Mesenchymal stem cell (in vitro differentiated cells and primary cell): ENCODE results near the gene DAB1.

Source experiments
- DNase-seq: peaks from one replicate; pipeline ENCODE4 v3.0.0-alpha.2; 2013
- H2AFZ ChIP-seq: one replicate; pipeline ENCODE4 v1.6.1; 2013; ENCODE audit warnings: low read depth, mild to moderate bottlenecking, control low read depth, inconsistent platforms, low read length, moderate library complexity
- H2AK5ac ChIP-seq: 2 replicates; pipeline ENCODE4 v1.6.1; 2013; ENCODE audit warnings: low read length, moderate library complexity, mild to moderate bottlenecking, inconsistent platforms; ENCODE audit not compliant: severe bottlenecking
- H2BK120ac ChIP-seq: one replicate; pipeline ENCODE4 v1.6.1; 2013; ENCODE audit warnings: low read depth, mild to moderate bottlenecking, inconsistent platforms, low read length, moderate library complexity
- H2BK12ac ChIP-seq, 2 experiments: one replicate each; pipeline ENCODE4 v1.6.1; 2013; ENCODE audit warnings: inconsistent platforms in 2 of 2, low read length in 2 of 2, mild to moderate bottlenecking in 2 of 2, moderate library complexity in 2 of 2, control low read depth in 1 of 2
- H2BK15ac ChIP-seq: one replicate; pipeline ENCODE4 v1.6.1; 2013; ENCODE audit warnings: mild to moderate bottlenecking, low read depth, inconsistent platforms; ENCODE audit not compliant: poor library complexity, severe bottlenecking
- H2BK5ac ChIP-seq: 2 replicates; pipeline ENCODE4 v1.6.1; 2013; ENCODE audit warnings: low read depth, mild to moderate bottlenecking, low read length, control low read depth, inconsistent platforms; ENCODE audit not compliant: poor library complexity, severe bottlenecking
- H3K14ac ChIP-seq, 2 experiments: one replicate each; pipeline ENCODE4 v1.6.1; 2013; ENCODE audit warnings: inconsistent platforms in 2 of 2, low read length in 2 of 2, control low read depth in 1 of 2, mild to moderate bottlenecking in 1 of 2, moderate library complexity in 1 of 2
- H3K18ac ChIP-seq, 2 experiments: one replicate each; pipeline ENCODE4 v1.6.1; 2013; ENCODE audit warnings: inconsistent platforms in 2 of 2, low read length in 2 of 2, control low read depth in 1 of 2, low read depth in 1 of 2, mild to moderate bottlenecking in 1 of 2
- H3K23ac ChIP-seq, 2 experiments: one replicate each; pipeline ENCODE4 v1.6.1; 2013; ENCODE audit warnings: inconsistent platforms in 2 of 2, low read length in 2 of 2, mild to moderate bottlenecking in 2 of 2, moderate library complexity in 2 of 2, control low read depth in 1 of 2
- H3K27ac ChIP-seq: 2 replicates; pipeline ENCODE4 v1.5.1; 2013; ENCODE audit warnings: mild to moderate bottlenecking, moderate library complexity, low read length, control low read depth, inconsistent platforms; ENCODE audit not compliant: poor library complexity, severe bottlenecking
- H3K27me3 ChIP-seq, 2 experiments: 2 replicates each; pipeline versions ENCODE4 v1.6.1 to v1.7.0; 2013; ENCODE audit warnings: low read length in 2 of 2, mild to moderate bottlenecking in 2 of 2, moderate library complexity in 2 of 2, control low read depth in 1 of 2, inconsistent platforms in 1 of 2; ENCODE audit not compliant: control insufficient read depth in 1 of 2, insufficient read depth in 1 of 2
- H3K36me3 ChIP-seq, 2 experiments: 2 replicates each; pipeline versions ENCODE4 v1.6.1 to v1.7.0; 2013; ENCODE audit warnings: low read length in 2 of 2, control low read depth in 1 of 2, inconsistent platforms in 1 of 2, low read depth in 1 of 2, mild to moderate bottlenecking in 1 of 2; ENCODE audit not compliant: insufficient read depth in 2 of 2, control insufficient read depth in 1 of 2
- H3K4ac ChIP-seq, 2 experiments: one replicate each; pipeline ENCODE4 v1.6.1; 2013; ENCODE audit warnings: inconsistent platforms in 2 of 2, low read length in 2 of 2, mild to moderate bottlenecking in 2 of 2, moderate library complexity in 2 of 2, control low read depth in 1 of 2, low read depth in 1 of 2
- H3K4me1 ChIP-seq: 2 replicates; pipeline ENCODE4 v1.6.1; 2013; ENCODE audit warnings: low read depth, low read length, control low read depth; ENCODE audit not compliant: control insufficient read depth, insufficient read depth
- H3K4me2 ChIP-seq: 2 replicates; pipeline ENCODE4 v1.6.1; 2013; ENCODE audit warnings: low read length, mild to moderate bottlenecking, inconsistent platforms; ENCODE audit not compliant: poor library complexity, severe bottlenecking
- H3K4me3 ChIP-seq, 2 experiments: 2 replicates each; pipeline versions ENCODE4 v1.5.1 to v1.7.0; 2013; ENCODE audit warnings: low read length in 2 of 2, mild to moderate bottlenecking in 2 of 2, control low read depth in 1 of 2, low read depth in 1 of 2; ENCODE audit not compliant: insufficient read depth in 1 of 2
- H3K79me1 ChIP-seq: replicated peaks from 2 replicates; pipeline ENCODE4 v1.6.1; 2013; ENCODE audit warnings: mild to moderate bottlenecking, control low read depth, low read length, inconsistent platforms; ENCODE audit not compliant: poor library complexity, severe bottlenecking
- H3K9ac ChIP-seq: 2 replicates; pipeline ENCODE4 v1.7.0; 2013; ENCODE audit warnings: mild to moderate bottlenecking, low read length, moderate library complexity
- H3K9me3 ChIP-seq: 2 replicates; pipeline ENCODE4 v1.7.0; 2013; ENCODE audit warnings: mild to moderate bottlenecking, low read length; ENCODE audit not compliant: control insufficient read depth
- H4K8ac ChIP-seq: one replicate; pipeline ENCODE4 v1.6.1; 2013; ENCODE audit warnings: inconsistent platforms, mild to moderate bottlenecking, low read length, moderate library complexity
- H4K91ac ChIP-seq: one replicate; pipeline ENCODE4 v1.6.1; 2013; ENCODE audit warnings: mild to moderate bottlenecking, low read length, inconsistent platforms
- WGBS: methylation state at CpG from one replicate; pipeline ENCODE4 v1.1.7; 2013; ENCODE audit warnings: mixed read lengths; 5-methylcytosine and 5-hydroxymethylcytosine counted together

The DAB1 gene

DNA sequence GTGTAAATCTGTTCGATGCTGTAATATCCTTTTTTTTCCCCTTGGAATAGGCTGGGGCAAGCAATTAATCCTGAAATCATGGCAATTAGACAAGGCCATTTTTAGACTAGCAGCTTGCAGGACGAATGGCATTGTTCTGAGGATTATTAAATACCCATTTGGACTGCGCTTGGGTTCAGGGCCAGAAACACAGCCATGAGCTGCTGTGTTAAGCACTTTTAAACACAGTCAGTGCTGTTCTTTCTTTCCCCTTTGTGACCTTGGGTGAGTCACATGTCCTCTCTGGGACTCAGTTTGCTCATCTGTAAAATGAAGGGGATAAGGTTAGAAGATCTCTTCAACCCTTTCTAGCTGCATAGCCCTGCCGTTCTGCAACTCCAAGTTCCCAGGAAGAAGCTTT, 399.4 kb downstream of the DAB1 start:
- no peak overlapping the region for H4K91ac ChIP-seq
- H2AK5ac ChIP-seq, result no peak overlapping the region
- no peak overlapping the region for H4K8ac ChIP-seq
- H3K9ac ChIP-seq, result no peak overlapping the region
- H3K4ac ChIP-seq, result no peak overlapping the region
- H3K23ac ChIP-seq, result no peak overlapping the region
- H3K79me1 ChIP-seq, result no peaks in the 10 kb centered on the region
- peaks cover 4% of the 10 kb centered on the region for H3K9me3 ChIP-seq
- no peak overlapping the region for H3K14ac ChIP-seq
- H2AFZ ChIP-seq, result no peak overlapping the region
- no peak overlapping the region for H2BK15ac ChIP-seq
- WGBS, result 83% methylated on average over 4 of the region's 4 CpGs
- H2BK12ac ChIP-seq, result no peak overlapping the region
- no peak overlapping the region for H2BK120ac ChIP-seq
- H3K27me3 ChIP-seq, result no peaks in the 10 kb centered on the region
- no peak for DNase-seq
- H3K27ac ChIP-seq, result no peak overlapping the region
- no peak overlapping the region for H3K4me3 ChIP-seq
- H3K36me3 ChIP-seq, result no peaks in the 10 kb centered on the region
- no peak overlapping the region for H3K18ac ChIP-seq
- no peaks in the 10 kb centered on the region for H3K4me1 ChIP-seq
- no peak overlapping the region for H3K4me2 ChIP-seq
- H2BK5ac ChIP-seq, result no peak overlapping the region

- Histone ChIP-seq H4K8ac (no peak overlapping the region), H3K36me3 (no peaks in the 10 kb centered on the region), H3K14ac (no peak overlapping the region), H3K4me1 (no peaks in the 10 kb centered on the region), H3K27me3 (no peaks in the 10 kb centered on the region), H3K9me3 (no peaks in the 10 kb centered on the region), H3K23ac (no peak overlapping the region), H2BK120ac (no peak overlapping the region), H3K18ac (no peak overlapping the region), H2BK15ac (no peak overlapping the region), H2BK12ac (no peak overlapping the region), H3K9ac (no peak overlapping the region), H3K4me2 (no peak overlapping the region), H2AFZ (no peak overlapping the region), H3K4me3 (no peak overlapping the region), H3K79me1 (no peaks in the 10 kb centered on the region), H4K91ac (no peak overlapping the region), H3K4ac (no peak overlapping the region), H2BK5ac (no peak overlapping the region), H2AK5ac (no peak overlapping the region), H3K27ac (no peak overlapping the region)
- no peak for DNase-seq
- no CpG with 5 or more reads among the region's 1 CpG for WGBS
Observed at GRCh38 chr1:57020216-57020615, 403.6 kb downstream of the DAB1 start.

GRCh38 chr1:57019236-57019839, 404.5 kb downstream of the DAB1 start:
- no peak overlapping the region for H3K27ac ChIP-seq

DNA sequence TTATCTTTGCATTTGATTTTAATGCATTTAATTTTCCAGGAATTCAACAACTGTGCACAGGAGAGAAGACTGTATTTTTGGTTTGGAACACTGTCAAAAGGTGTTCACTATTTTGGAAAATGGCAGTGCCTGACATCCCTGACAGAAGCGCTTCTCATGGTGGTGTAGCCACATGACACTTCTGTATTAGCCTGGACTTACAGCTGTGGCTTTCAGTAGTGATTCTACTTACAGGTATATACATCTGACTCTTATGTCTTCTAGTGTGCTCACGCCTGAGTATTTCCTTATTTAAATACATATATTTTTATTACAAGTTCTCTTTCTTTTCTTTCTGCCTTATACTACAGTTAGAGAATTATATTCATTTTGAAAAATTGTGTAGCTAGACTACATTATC, 405.7 kb downstream of the DAB1 start:
- H3K18ac ChIP-seq, result no peak overlapping the region
- H2BK120ac ChIP-seq, result no peak overlapping the region
- no peak overlapping the region for H3K14ac ChIP-seq
- H3K4ac ChIP-seq, result no peak overlapping the region
- no peak overlapping the region for H3K9ac ChIP-seq
- no peak overlapping the region for H2AFZ ChIP-seq
- no peak overlapping the region for H4K91ac ChIP-seq
- no peak overlapping the region for H2BK12ac ChIP-seq
- H3K27ac ChIP-seq, result no peak overlapping the region
- H3K23ac ChIP-seq, result no peak overlapping the region
- H3K9me3 ChIP-seq, result no peaks in the 10 kb centered on the region
- WGBS, result 89% methylated on average over 1 of the region's 2 CpGs
- H3K36me3 ChIP-seq, result no peaks in the 10 kb centered on the region
- H3K79me1 ChIP-seq, result no peaks in the 10 kb centered on the region
- no peak overlapping the region for H2BK5ac ChIP-seq
- no peak for DNase-seq
- H4K8ac ChIP-seq, result no peak overlapping the region
- no peak overlapping the region for H2BK15ac ChIP-seq
- H3K27me3 ChIP-seq, result no peaks in the 10 kb centered on the region
- H3K4me1 ChIP-seq, result no peaks in the 10 kb centered on the region
- H3K4me2 ChIP-seq, result no peak overlapping the region
- H3K4me3 ChIP-seq, result no peak overlapping the region
- H2AK5ac ChIP-seq, result no peak overlapping the region

More at GRCh38 chr1:57019236-57019839, 404.5 kb downstream of the DAB1 start:
- no peaks in the 10 kb centered on the region for H3K9me3 ChIP-seq
- H2BK120ac ChIP-seq, result no peak overlapping the region
- H4K91ac ChIP-seq, result no peak overlapping the region
- H3K9ac ChIP-seq, result no peak overlapping the region
- H2AK5ac ChIP-seq, result no peak overlapping the region
- H3K4ac ChIP-seq, result no peak overlapping the region
- no peak overlapping the region for H3K18ac ChIP-seq
- no peak overlapping the region for H2BK15ac ChIP-seq
- no peak overlapping the region for H3K14ac ChIP-seq
- H3K4me2 ChIP-seq, result no peak overlapping the region
- no peaks in the 10 kb centered on the region for H3K79me1 ChIP-seq
- DNase-seq, result no peak
- H3K23ac ChIP-seq, result no peak overlapping the region
- no peak overlapping the region for H2AFZ ChIP-seq
- no peak overlapping the region for H2BK12ac ChIP-seq
- H4K8ac ChIP-seq, result no peak overlapping the region
- H3K27me3 ChIP-seq, result no peaks in the 10 kb centered on the region
- no peak overlapping the region for H3K4me3 ChIP-seq
- no peaks in the 10 kb centered on the region for H3K4me1 ChIP-seq
- H2BK5ac ChIP-seq, result no peak overlapping the region
- WGBS, result 66% methylated on average over 5 of the region's 5 CpGs
- H3K36me3 ChIP-seq, result no peaks in the 10 kb centered on the region
